Aorta (tissue), 5 donors: Measurements from ENCODE around the gene SLC6A18. TPM values are rescaled to one million over a fixed set of nuclear protein-coding genes. Genes with fewer than 3 reads are reported as not detected.
"Not testable (repeated sequence)": the region's sequence is repeated elsewhere in the genome, so short reads cannot be mapped to it uniquely, and the experiment has no call there.

Experiments used
- ATAC-seq: fragments of 200-7000 bp; cut with Tn5 transposase; one replicate; pipeline ENCODE4 v1.9.1; 2022; ENCODE audit warnings: moderate library complexity; ENCODE audit not compliant: low FRiP score
- DNase-seq, 2 donors: peaks; one replicate each; pipeline ENCODE4 v3.0.0-alpha.2; 2020
- H3K27ac ChIP-seq, 2 donors: one replicate each; pipeline ENCODE4 v1.5.1; 2013; ENCODE audit warnings: low read length in 2 of 2, mild to moderate bottlenecking in 2 of 2, moderate library complexity in 2 of 2, control low read depth in 1 of 2, inconsistent platforms in 1 of 2, low read depth in 1 of 2
- H3K27me3 ChIP-seq, 2 donors: one replicate each; pipeline ENCODE4 v1.6.1; 2013; ENCODE audit warnings: control low read depth in 1 of 2, low read length in 1 of 2, mild to moderate bottlenecking in 1 of 2, moderate library complexity in 1 of 2; ENCODE audit not compliant: insufficient read depth in 2 of 2, control insufficient read depth in 1 of 2
- H3K36me3 ChIP-seq, 2 donors: one replicate each; pipeline ENCODE4 v1.6.1; 2013; ENCODE audit warnings: control low read depth in 1 of 2, low read length in 1 of 2, mild to moderate bottlenecking in 1 of 2; ENCODE audit not compliant: insufficient read depth in 2 of 2, control insufficient read depth in 1 of 2
- H3K4me1 ChIP-seq, 2 donors: one replicate each; pipeline ENCODE4 v1.6.1; 2013; ENCODE audit warnings: low read length in 2 of 2, control low read depth in 1 of 2, mild to moderate bottlenecking in 1 of 2, moderate library complexity in 1 of 2; ENCODE audit not compliant: insufficient read depth in 2 of 2, control insufficient read depth in 1 of 2
- H3K4me3 ChIP-seq, 2 donors: one replicate each; pipeline ENCODE4 v1.5.1; 2013; ENCODE audit warnings: low read length in 2 of 2, control low read depth in 1 of 2, mild to moderate bottlenecking in 1 of 2
- H3K9me3 ChIP-seq: one replicate; pipeline ENCODE4 v1.6.1; 2013; ENCODE audit warnings: mild to moderate bottlenecking, low read length; ENCODE audit not compliant: control insufficient read depth
- WGBS, 2 donors: extraction: QIAGEN DNeasy Blood & Tissue Kit; methylation state at CpG; one replicate each; pipeline ENCODE4 v1.1.7; 2013; 5-methylcytosine and 5-hydroxymethylcytosine counted together
- intact Hi-C, 2 donors: fragments of 100-400 bp; cut with DNase I; formaldehyde crosslinking; loops; one replicate each; pipeline versions ENCODE4 v1.14.2 to v1.15.0; 2022
- polyA plus RNA-seq, 2 donors: library from polyadenylated mRNA; stranded (reverse); fragments of 200-250 nt; gene quantifications; one replicate each; pipeline ENCODE4 v1.2.3, GENCODE V29; 2013
- total RNA-seq, 2 donors: library from RNA; stranded (reverse); fragmentation: NEBNext Ultra II Directional; extraction: Animal tissue kit (Norgen Biotek cat#: 25700); gene quantifications; one replicate each; pipeline ENCODE4 v1.2.1, GENCODE V29; 2021
- donor health status: healthy with polysubstance abuse.
- donor health status: Bipolar disorder and iron deficiency.
- donor health status: DM: no; HTN: no; CAD: no.
- donor health status: DM: no; HTN: no; CAD: no.
- donor health status: DM: yes; HTN: yes; CAD: no.

SLC6A18 gene
- total and polyA plus RNA-seq, 4 donors, result not detected

- peak in 1 of 2 donors; percentile 13 for DNase-seq
- ATAC-seq, H3K4me3 ChIP-seq, H3K27me3 ChIP-seq, intact Hi-C loops, H3K4me1 ChIP-seq, H3K27ac ChIP-seq, H3K9me3 ChIP-seq, H3K36me3 ChIP-seq: not testable (repeated sequence)
- WGBS, 2 donors, result 59 to 60% methylated on average over 10 of the region's 10 CpGs
These were observed 50.5 kb downstream of the SLC6A18 start for GRCh38 chr5:1275397-1276391.

DNA sequence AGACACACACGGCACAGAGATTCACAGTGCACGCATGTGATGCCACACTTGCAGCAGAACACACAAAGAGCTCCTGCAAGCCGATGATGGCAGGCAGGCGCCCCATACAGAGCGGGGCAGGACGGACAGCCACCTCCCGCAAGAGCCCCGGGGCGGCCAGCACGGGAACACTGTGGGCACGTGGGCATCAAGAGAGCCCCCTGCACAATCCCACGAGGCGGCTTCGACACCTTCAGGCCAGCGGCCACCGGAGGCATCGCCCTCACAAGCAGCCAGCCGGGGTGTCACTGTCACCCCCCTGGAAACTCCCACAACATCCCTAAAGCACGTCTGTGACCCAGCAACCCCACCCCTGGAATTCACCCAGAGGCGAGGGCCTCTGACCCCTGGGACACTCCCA is 51.7 kb downstream of the SLC6A18 start:
- no peaks in the 10 kb centered on the region for H3K27me3 ChIP-seq
- no peaks in the 10 kb centered on the region for H3K4me1 ChIP-seq
- intact Hi-C loops, result no loop called here
- H3K9me3 ChIP-seq, result no peaks in the 10 kb centered on the region
- H3K36me3 ChIP-seq, result no peaks in the 10 kb centered on the region
- 85 to 86% methylated on average over 20 of the region's 20 CpGs for WGBS, 2 donors
- H3K27ac ChIP-seq, result no peak overlapping the region
- ATAC-seq (no peak), DNase-seq (no peak)
- no peak overlapping the region for H3K4me3 ChIP-seq

GRCh38 chr5:1277331-1277730 is 52.1 kb downstream of the SLC6A18 start:
- H3K4me3 ChIP-seq, result no peak overlapping the region
- no peaks in the 10 kb centered on the region for H3K27me3 ChIP-seq
- WGBS, 2 donors, result 87% methylated on average over 21 of the region's 21 CpGs
- H3K4me1 ChIP-seq, result no peaks in the 10 kb centered on the region
- no peak overlapping the region for H3K27ac ChIP-seq
- no peaks in the 10 kb centered on the region for H3K9me3 ChIP-seq
- intact Hi-C loops, result no loop called here
- H3K36me3 ChIP-seq, result no peaks in the 10 kb centered on the region
- DNase-seq (peak in 1 of 2 donors; percentile 32), ATAC-seq (no peak)

- DNase-seq, result peak in 1 of 2 donors; percentile 6
- Histone ChIP-seq H3K36me3 (no peaks in the 10 kb centered on the region), H3K27ac (no peak overlapping the region), H3K4me3 (no peak overlapping the region), H3K4me1 (no peaks in the 10 kb centered on the region), H3K9me3 (no peaks in the 10 kb centered on the region), H3K27me3 (no peaks in the 10 kb centered on the region)
- ATAC-seq, result no peak
- intact Hi-C loops, result no loop called here
- WGBS, 2 donors, result 91% methylated on average over 10 of the region's 10 CpGs
These were observed 52.6 kb downstream of the SLC6A18 start for GRCh38 chr5:1277781-1278180.

- H3K36me3 ChIP-seq, result no peaks in the 10 kb centered on the region
- intact Hi-C loops, result no loop called here
- peak in 1 of 2 donors; percentile 27 for DNase-seq
- ATAC-seq, result no peak
- no peaks in the 10 kb centered on the region for H3K27me3 ChIP-seq
- 92 to 95% methylated on average over 13 of the region's 13 CpGs for WGBS, 2 donors
- no peaks in the 10 kb centered on the region for H3K9me3 ChIP-seq
- H3K4me1 ChIP-seq, result no peaks in the 10 kb centered on the region
- no peak overlapping the region for H3K4me3 ChIP-seq
- H3K27ac ChIP-seq, result no peak overlapping the region
These were observed 53.0 kb downstream of the SLC6A18 start for GRCh38 chr5:1278216-1278615.

- H3K9me3 ChIP-seq, result no peaks in the 10 kb centered on the region
- ATAC-seq, result peak; percentile 24
These were observed 53.7 kb downstream of the SLC6A18 start for GRCh38 chr5:1278656-1279442.

DNA sequence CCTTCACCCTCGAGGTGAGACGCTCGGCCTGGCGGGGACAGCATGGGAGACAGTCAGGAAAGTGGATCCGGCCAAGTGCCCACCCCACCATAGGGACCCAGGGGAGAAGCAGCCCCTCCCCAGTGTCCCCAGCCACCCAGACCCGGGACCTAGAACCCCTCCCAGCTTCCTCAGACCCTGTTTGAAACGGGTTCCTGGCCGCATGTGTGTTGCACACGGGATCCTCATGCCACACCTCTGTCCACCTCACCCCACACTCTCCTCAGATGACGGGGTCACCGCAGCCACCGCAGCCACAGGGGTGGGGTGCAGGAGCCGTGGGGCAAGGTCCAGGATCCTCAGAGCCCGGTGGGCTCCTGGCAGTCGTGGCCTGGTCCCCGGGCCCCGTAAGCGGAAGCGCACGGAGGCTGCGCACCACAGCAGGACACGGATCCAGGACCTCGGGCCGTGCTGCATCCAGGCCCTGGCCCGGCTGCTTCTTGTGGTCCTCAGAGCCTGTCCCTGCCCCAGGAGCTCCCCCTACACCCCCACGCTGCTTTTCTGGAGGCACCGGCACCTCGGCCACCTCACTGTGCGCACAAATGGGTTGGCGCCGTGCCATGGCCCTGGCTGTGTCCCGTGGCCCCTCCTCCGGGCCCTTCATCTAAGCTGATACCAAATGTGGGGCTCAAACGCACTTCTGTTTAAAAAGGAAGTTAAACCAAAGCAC is 54.4 kb downstream of the SLC6A18 start:
- Histone ChIP-seq H3K27me3 (no peaks in the 10 kb centered on the region), H3K4me3 (no peak overlapping the region), H3K9me3 (no peaks in the 10 kb centered on the region), H3K27ac (no peak overlapping the region), H3K4me1 (no peaks in the 10 kb centered on the region), H3K36me3 (no peaks in the 10 kb centered on the region)
- DNase-seq (peak; percentile 40 to 68), ATAC-seq (peak; percentile 29)
- WGBS, 2 donors, result 91% methylated on average over 33 to 34 of the region's 34 CpGs
- intact Hi-C loops, result no loop called here

More at GRCh38 chr5:1278656-1279442, 53.7 kb downstream of the SLC6A18 start:
- 94% methylated on average over 42 of the region's 42 CpGs for WGBS, 2 donors
- H3K36me3 ChIP-seq, result no peaks in the 10 kb centered on the region
- H3K27me3 ChIP-seq, result no peaks in the 10 kb centered on the region
- intact Hi-C loops, result no loop called here
- no peaks in the 10 kb centered on the region for H3K4me1 ChIP-seq
- no peak overlapping the region for H3K27ac ChIP-seq
- no peak overlapping the region for H3K4me3 ChIP-seq
- DNase-seq, result peak; percentile 30 to 71

DNA sequence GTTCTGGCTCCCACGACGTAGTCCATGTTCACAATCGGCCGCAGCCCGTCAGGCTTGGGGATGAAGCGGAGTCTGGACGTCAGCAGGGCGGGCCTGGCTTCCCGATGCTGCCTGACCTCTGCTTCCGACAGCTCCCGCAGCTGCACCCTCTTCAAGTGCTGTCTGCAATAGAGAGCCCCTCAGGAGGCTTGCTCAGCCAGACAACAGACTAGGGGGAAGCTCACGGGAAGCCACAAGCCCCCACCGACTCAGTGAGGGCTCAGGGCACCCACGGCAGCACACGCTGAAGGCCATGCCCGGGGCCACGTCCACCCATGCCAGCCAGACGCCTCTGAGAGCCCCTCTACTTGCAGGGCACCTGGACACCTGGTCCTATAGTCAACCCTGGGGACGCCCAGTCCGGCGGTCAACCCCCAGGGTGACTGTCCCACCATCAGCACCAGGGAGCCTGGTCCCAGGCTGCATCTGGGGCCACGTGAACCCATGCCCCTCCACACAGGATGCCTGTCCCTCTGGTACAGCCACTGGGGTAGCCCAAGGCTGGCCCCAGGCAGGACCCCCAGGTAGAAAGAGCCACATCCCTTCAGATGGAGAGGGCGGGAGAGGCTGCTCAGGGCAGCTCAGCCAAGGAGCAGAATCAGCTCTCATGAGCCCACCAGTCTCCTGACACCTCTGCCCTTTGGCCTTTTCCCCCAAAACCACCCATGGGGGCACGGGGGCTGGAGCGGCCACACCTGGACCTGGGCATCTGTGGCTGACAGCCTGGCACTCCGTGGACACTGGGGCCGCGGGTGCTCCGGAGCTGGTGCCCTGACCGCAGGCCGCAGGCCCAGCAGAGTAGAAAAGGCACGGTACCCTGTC is 55.2 kb downstream of the SLC6A18 start:
- intact Hi-C loops, result no loop called here
- peak; percentile 43 to 71 for DNase-seq
- H3K4me1 ChIP-seq, result no peaks in the 10 kb centered on the region
- no peak overlapping the region for H3K27ac ChIP-seq
- 87 to 88% methylated on average over 32 of the region's 32 CpGs for whole genome bisulfite sequencing, 2 donors
- H3K27me3 ChIP-seq, result no peaks in the 10 kb centered on the region
- no peaks in the 10 kb centered on the region for H3K9me3 ChIP-seq
- H3K4me3 ChIP-seq, result no peak overlapping the region
- no peaks in the 10 kb centered on the region for H3K36me3 ChIP-seq
- no peak for ATAC-seq
